Measurements from ENCODE around the gene DOC2A.

DNA sequence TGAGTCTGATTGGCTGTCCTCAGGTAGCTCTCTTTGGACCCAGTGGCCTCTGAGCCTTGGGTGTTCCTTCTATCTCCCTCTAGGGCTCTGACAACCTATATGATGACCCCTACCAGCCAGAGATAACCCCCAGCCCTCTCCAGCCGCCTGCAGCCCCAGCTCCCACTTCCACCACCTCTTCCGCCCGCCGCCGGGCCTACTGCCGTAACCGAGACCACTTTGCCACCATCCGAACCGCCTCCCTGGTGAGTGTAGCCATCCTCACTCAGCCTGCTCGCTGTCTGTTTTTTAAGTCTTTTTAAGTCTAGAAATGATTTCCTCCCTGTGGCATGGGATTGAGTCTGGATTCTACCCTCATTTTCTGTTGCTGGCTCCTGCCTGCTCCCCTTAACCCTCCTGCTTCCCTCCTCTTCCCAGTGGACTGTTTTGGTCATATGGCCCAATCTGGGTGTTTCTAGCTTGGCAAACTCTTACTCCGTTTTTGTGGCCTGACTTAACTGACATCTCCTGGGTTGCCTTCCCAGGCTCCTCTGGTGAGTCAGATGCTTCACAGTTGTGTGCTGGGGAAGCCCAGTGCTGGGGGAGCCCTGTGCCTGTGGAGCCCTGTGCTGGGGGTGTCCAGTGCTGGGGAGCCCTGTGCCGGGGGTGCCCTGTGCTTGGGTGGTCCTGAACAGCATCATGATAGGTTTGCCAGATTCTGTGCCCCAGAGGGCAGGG, 27.2 kb downstream of the DOC2A start:
- TF ChIP-seq, protein P1, sequence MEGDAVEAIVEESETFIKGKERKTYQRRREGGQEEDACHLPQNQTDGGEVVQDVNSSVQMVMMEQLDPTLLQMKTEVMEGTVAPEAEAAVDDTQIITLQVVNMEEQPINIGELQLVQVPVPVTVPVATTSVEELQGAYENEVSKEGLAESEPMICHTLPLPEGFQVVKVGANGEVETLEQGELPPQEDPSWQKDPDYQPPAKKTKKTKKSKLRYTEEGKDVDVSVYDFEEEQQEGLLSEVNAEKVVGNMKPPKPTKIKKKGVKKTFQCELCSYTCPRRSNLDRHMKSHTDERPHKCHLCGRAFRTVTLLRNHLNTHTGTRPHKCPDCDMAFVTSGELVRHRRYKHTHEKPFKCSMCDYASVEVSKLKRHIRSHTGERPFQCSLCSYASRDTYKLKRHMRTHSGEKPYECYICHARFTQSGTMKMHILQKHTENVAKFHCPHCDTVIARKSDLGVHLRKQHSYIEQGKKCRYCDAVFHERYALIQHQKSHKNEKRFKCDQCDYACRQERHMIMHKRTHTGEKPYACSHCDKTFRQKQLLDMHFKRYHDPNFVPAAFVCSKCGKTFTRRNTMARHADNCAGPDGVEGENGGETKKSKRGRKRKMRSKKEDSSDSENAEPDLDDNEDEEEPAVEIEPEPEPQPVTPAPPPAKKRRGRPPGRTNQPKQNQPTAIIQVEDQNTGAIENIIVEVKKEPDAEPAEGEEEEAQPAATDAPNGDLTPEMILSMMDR (IDR thresholded peaks at IDR 0.05): no peak
- TF ChIP-seq POLR2AphosphoS5 (IDR thresholded peaks at IDR 0.05): no peak
